ENCODE measurements around the gene ADRA1B.
A peak's percentile ranks its signal among the peaks of the same experiment; 100 is the strongest.

ADRA1B gene

DNA sequence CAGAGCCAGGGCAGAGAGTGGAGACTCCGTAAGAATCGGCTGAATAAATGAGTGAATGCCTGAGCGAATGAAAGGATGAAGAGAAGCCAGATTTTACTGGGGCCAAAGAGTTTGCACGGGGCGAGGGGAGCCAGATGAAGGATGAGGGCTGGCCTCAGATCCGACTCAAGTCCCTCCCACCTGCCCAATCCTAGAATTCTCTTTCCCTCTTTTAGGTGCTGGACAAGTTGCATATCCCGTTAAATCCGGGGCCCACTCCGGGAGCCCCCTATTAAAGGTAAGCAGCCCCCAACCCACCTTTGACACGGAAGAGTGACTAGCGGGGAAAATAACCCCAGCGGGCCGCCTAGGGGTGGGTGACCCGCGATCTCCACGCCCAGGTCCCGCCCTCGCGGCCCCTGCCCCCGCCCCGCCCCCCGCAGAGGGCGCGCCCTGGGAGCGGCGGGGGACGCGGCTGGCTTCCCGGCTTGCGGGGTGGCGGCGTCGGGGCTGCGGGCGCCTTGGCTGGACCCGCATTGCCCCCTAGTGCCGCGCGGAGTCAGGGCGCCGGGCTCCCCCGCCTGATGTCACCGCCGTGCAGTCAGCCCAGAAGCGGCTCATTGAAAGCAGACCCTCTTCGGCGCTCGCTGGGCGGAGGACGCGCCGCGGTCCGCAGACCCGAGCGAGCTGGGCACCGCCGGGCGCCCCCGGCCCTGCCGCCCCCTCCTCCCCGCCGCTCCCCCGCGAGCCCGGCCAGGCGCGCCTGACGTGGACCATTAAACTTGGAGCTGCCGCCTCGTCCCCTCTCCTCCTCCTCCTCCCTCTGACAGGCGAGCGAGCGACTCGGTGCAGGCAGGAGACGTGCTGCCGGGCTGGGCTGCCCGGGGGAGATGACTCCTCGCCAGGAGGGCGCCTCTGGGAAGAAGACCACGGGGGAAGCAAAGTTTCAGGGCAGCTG is at the start of gene ADRA1B:
TSS of gene ADRA1B (plus strand) at position 579 of the 937 bp plus-strand sequence. CDS start 424 bp downstream, outside the sequence.
- peak; percentile 36 for TF ChIP-seq CTCF (IDR thresholded peaks at IDR 0.05; ENCODE audit: extremely low read depth, missing control alignments)
- DNase-seq (ENCODE audit: low spot score): peak; percentile 87

DNA sequence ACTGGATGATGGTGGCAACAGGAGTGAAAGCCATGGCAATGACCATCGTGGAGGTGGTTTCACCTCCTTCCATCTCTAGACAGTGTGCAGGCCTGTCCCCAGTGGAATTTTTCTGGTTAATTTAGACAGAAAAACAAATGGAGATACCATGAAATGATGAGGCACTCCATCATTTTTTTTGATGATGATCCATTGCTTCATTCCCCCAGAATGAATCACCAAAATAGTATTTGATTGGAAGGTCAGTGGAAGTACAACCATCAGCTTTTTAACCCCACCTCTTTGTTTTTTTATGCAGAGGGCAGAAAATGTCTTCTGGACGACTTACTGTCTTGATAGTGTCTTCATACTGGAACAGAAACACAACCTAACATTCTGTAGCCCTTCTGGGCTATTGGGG is 42.6 kb upstream of the ADRA1B start:
- TF ChIP-seq CTCF (IDR thresholded peaks at IDR 0.05; ENCODE audit: extremely low read depth, missing control alignments): no peak

GRCh38 chr5:159874263-159874662 is 42.0 kb upstream of the ADRA1B start:
- no peak for TF ChIP-seq CTCF (IDR thresholded peaks at IDR 0.05; ENCODE audit: extremely low read depth, missing control alignments)
- DNase-seq (ENCODE audit: low spot score): no peak

More for the DNA sequence above, 42.6 kb upstream of the ADRA1B start:
- no peak for DNase-seq (ENCODE audit: low spot score)

- DNase-seq (ENCODE audit: low spot score): no peak
- no peak for TF ChIP-seq CTCF (IDR thresholded peaks at IDR 0.05; ENCODE audit: extremely low read depth, missing control alignments)
Observed at GRCh38 chr5:159877016-159877415, 39.3 kb upstream of the ADRA1B start.

- TF ChIP-seq CTCF (IDR thresholded peaks at IDR 0.05; ENCODE audit: extremely low read depth, missing control alignments): no peak
- no peak for DNase-seq (ENCODE audit: low spot score)
Observed at GRCh38 chr5:159877894-159878448, 38.3 kb upstream of the ADRA1B start.

DNA sequence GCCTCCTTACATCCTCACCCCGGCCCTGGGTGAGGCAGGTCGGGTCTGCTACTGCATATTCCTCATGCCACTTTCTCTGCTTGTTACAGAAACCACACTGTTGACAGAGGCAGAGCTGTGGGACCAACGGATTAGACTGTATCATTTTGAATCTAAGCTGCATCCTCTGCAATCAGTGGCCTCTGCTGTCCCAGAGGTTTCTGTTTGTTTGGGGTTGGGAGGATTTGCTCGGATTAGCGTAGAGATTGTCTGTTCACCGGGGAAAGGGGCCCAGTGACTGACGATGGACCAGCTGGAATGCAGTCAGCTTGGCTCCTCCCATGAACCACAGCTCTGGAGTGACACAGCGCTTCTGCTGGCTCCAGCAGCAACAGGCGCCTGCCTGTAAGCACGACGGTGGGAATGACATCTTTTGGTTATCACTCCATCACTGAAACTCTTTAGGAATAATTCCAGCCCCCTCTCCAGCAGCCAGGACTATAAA is 37.3 kb upstream of the ADRA1B start:
- no peak for TF ChIP-seq CTCF (IDR thresholded peaks at IDR 0.05; ENCODE audit: extremely low read depth, missing control alignments)
- no peak for DNase-seq (ENCODE audit: low spot score)

GRCh38 chr5:159880676-159881075 is 35.6 kb upstream of the ADRA1B start:
- DNase-seq (ENCODE audit: low spot score): no peak
- TF ChIP-seq CTCF (IDR thresholded peaks at IDR 0.05; ENCODE audit: extremely low read depth, missing control alignments): no peak
